HepG2 (cell line): ENCODE data around the gene TAF5. TPM values are rescaled to one million over a fixed set of nuclear protein-coding genes. Genes with fewer than 3 reads are reported as not detected.

Experiments
- BORCS8-MEF2B ChIP-seq: sonication (generic); formaldehyde crosslinking; IDR thresholded peaks from 2 replicates; pipeline ENCODE4 v1.8.0; 2022; ENCODE audit warnings: mild to moderate bottlenecking, missing genetic modification reagents
- HDAC2 ChIP-seq: sonication (generic); formaldehyde crosslinking; IDR thresholded peaks from 2 replicates; pipeline ENCODE4 v1.4.0; 2020; ENCODE audit warnings: missing genetic modification reagents
- HNRNPLL ChIP-seq: fragments of 200-400 bp; formaldehyde crosslinking; IDR thresholded peaks from 2 replicates; pipeline ENCODE4 v1.6.1; 2017; ENCODE audit warnings: mild to moderate bottlenecking, low read depth, low read length; ENCODE audit not compliant: poor library complexity, severe bottlenecking
- MAZ ChIP-seq, 2 experiments: sonication (generic) in 1 of 2; formaldehyde crosslinking in 1 of 2; IDR thresholded peaks; 2 replicates each; pipeline versions ENCODE4 v1.5.0 to v1.6.1; 2012 to 2020; ENCODE audit warnings: low read depth in 2 of 2, mild to moderate bottlenecking in 2 of 2, borderline replicate concordance in 1 of 2, improper control_type of control experiment in 1 of 2, low read length in 1 of 2, missing genetic modification reagents in 1 of 2, moderate library complexity in 1 of 2
- MBD4 ChIP-seq: IDR thresholded peaks from 2 replicates; pipeline ENCODE4 v1.6.1; 2012; ENCODE audit warnings: low read length, inconsistent platforms, borderline replicate concordance
- MIER2 ChIP-seq: IDR thresholded peaks from 2 replicates; pipeline ENCODE4 v1.6.1; 2016; ENCODE audit warnings: missing biosample characterization, missing genetic modification reagents
- NCOA1 ChIP-seq: sonication (generic); formaldehyde crosslinking; IDR thresholded peaks from 2 replicates; pipeline ENCODE4 v1.9.0; 2021; ENCODE audit warnings: missing genetic modification reagents
- SMAD9 ChIP-seq: sonication (generic); formaldehyde crosslinking; IDR thresholded peaks from 2 replicates; pipeline ENCODE4 v1.5.1; 2020; ENCODE audit warnings: mild to moderate bottlenecking, missing genetic modification reagents
- TCF7L2 ChIP-seq: IDR thresholded peaks from 2 replicates; pipeline ENCODE4 v1.6.1; 2011; ENCODE audit warnings: mild to moderate bottlenecking, low read depth, low read length, moderate library complexity
- THYN1 ChIP-seq: sonication (generic); formaldehyde crosslinking; IDR thresholded peaks from 2 replicates; pipeline ENCODE4 v1.8.1; 2023; ENCODE audit warnings: low read depth, mild to moderate bottlenecking, moderate library complexity, missing genetic modification reagents, borderline replicate concordance
- ZBTB8A ChIP-seq: sonication (generic); formaldehyde crosslinking; IDR thresholded peaks from 2 replicates; pipeline ENCODE4 v1.4.0; 2020; ENCODE audit warnings: mild to moderate bottlenecking, low read depth, missing genetic modification reagents, borderline replicate concordance
- ZFP82 ChIP-seq: sonication (generic); formaldehyde crosslinking; IDR thresholded peaks from 2 replicates; pipeline ENCODE4 v1.5.1; 2020; ENCODE audit warnings: mild to moderate bottlenecking, missing genetic modification reagents, borderline replicate concordance
- ZNF431 ChIP-seq: sonication (generic); formaldehyde crosslinking; IDR thresholded peaks from 2 replicates; pipeline ENCODE4 v1.9.0; 2022; ENCODE audit warnings: missing genetic modification reagents, low read depth, mild to moderate bottlenecking, borderline replicate concordance
- ZNF546 ChIP-seq: sonication (generic); formaldehyde crosslinking; conservative IDR thresholded peaks from 2 replicates; pipeline ENCODE4 v1.8.1; 2023; ENCODE audit warnings: mild to moderate bottlenecking, missing genetic modification reagents
- ZNF550 ChIP-seq: sonication (generic); formaldehyde crosslinking; IDR thresholded peaks from 2 replicates; pipeline ENCODE4 v1.4.0; 2020; ENCODE audit warnings: mild to moderate bottlenecking, missing genetic modification reagents, borderline replicate concordance
- polyA plus RNA-seq, 8 experiments: library from polyadenylated mRNA; depleted of rRNA in 3 of 8; stranded (reverse) in 7 of 8; unstranded in 1 of 8; fragments of >200 nt; fragmentation: Illumina TruSeq in 4 of 8; extraction: Trizol in 4 of 8; gene quantifications; 2 replicates each; pipeline versions ENCODE4 v1.2.1 to v1.2.3, GENCODE V29; 2011 to 2016; ENCODE audit warnings: low read depth in 4 of 8, missing spikeins in 1 of 8, mixed read lengths in 1 of 8; ENCODE audit not compliant: insufficient read depth in 1 of 8
- total RNA-seq, 5 experiments: library from RNA; depleted of rRNA; stranded (reverse); fragments of >200 nt; fragmentation: Illumina TruSeq; extraction: Trizol; gene quantifications; 2 replicates each; pipeline ENCODE4 v1.2.3, GENCODE V29; 2016; ENCODE audit warnings: low read depth in 1 of 5
- TF ChIP-seq, protein P1 (sequence below): sonication (generic); formaldehyde crosslinking; IDR thresholded peaks from 2 replicates; pipeline ENCODE4 v1.4.0; 2020; ENCODE audit warnings: mild to moderate bottlenecking, missing genetic modification reagents
- TF ChIP-seq, protein P2 (sequence below): sonication (generic); formaldehyde crosslinking; IDR thresholded peaks from 2 replicates; pipeline ENCODE4 v1.5.0; 2020; ENCODE audit warnings: missing genetic modification reagents
- TF ChIP-seq, protein P3 (sequence below): sonication (generic); formaldehyde crosslinking; IDR thresholded peaks from 2 replicates; pipeline ENCODE4 v1.5.0; 2020; ENCODE audit warnings: missing genetic modification reagents
- TF ChIP-seq, protein P4 (sequence below): sonication (generic); formaldehyde crosslinking; IDR thresholded peaks from 2 replicates; pipeline ENCODE4 v1.4.0; 2020; ENCODE audit warnings: missing genetic modification reagents
- TF ChIP-seq, protein P5 (sequence below): sonication (generic); formaldehyde crosslinking; IDR thresholded peaks from 2 replicates; pipeline ENCODE4 v1.4.0; 2020; ENCODE audit warnings: missing genetic modification reagents
- TF ChIP-seq, protein P6 (sequence below): sonication (generic); formaldehyde crosslinking; IDR thresholded peaks from 2 replicates; pipeline ENCODE4 v1.4.0; 2020; ENCODE audit warnings: mild to moderate bottlenecking, missing genetic modification reagents
- TF ChIP-seq, protein P7 (sequence below): sonication (generic); formaldehyde crosslinking; IDR thresholded peaks from 2 replicates; pipeline ENCODE4 v1.5.0; 2020; ENCODE audit warnings: missing genetic modification reagents, mild to moderate bottlenecking, borderline replicate concordance

The TAF5 gene
- total and polyA plus RNA-seq, 2 of the 13 experiments (the other 11 are each of a cell fraction or from before 2014, with no cell fraction given), result 3.8 to 8.7 TPM

DNA sequence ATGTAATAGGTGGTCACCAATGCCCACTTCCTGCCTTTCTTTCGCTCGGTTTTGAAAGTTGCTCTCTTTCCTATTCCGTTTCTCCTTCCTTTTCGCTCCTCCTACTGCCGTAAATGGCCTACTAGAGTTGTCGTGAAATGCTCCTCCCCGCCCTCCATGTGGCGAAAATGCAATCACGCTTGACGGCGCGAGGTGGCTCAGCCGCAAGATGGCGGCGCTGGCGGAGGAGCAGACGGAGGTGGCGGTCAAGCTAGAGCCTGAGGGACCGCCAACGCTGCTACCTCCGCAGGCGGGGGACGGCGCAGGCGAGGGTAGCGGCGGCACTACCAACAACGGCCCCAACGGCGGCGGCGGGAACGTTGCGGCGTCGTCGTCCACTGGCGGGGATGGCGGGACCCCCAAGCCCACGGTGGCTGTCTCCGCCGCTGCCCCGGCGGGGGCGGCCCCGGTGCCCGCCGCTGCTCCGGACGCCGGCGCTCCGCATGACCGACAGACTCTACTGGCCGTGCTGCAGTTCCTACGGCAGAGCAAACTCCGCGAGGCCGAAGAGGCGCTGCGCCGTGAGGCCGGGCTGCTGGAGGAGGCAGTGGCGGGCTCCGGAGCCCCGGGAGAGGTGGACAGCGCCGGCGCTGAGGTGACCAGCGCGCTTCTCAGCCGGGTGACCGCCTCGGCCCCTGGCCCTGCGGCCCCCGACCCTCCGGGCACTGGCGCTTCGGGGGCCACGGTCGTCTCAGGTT, at the start of gene TAF5 (continued):
- TF ChIP-seq ZFP82 (CRISPR knock-in tag), result peak; percentile 87; the same call in 1 of the 2 replicates
- peak; percentile 63; the same call in 1 of the 2 replicates for TF ChIP-seq MIER2 (CRISPR knock-in tag)
- TF ChIP-seq SMAD9 (CRISPR knock-in tag), result peak; percentile 25; the same call in 1 of the 2 replicates
- no peak for TF ChIP-seq MBD4
- TF ChIP-seq, protein P1, sequence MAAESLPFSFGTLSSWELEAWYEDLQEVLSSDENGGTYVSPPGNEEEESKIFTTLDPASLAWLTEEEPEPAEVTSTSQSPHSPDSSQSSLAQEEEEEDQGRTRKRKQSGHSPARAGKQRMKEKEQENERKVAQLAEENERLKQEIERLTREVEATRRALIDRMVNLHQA (CRISPR knock-in tag), result peak; percentile 47; the same call in 1 of the 2 replicates
- TF ChIP-seq, protein P2, sequence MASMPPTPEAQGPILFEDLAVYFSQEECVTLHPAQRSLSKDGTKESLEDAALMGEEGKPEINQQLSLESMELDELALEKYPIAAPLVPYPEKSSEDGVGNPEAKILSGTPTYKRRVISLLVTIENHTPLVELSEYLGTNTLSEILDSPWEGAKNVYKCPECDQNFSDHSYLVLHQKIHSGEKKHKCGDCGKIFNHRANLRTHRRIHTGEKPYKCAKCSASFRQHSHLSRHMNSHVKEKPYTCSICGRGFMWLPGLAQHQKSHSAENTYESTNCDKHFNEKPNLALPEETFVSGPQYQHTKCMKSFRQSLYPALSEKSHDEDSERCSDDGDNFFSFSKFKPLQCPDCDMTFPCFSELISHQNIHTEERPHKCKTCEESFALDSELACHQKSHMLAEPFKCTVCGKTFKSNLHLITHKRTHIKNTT, result no peak
- TF ChIP-seq MAZ (IDR thresholded peaks at IDR 0.05; ENCODE audit: borderline replicate concordance, low read depth, low read length), result peak; percentile 68; the same call in 1 of the 2 replicates
- TF ChIP-seq MAZ (CRISPR knock-in tag; IDR thresholded peaks at IDR 0.05; ENCODE audit: low read depth), result peak; percentile 82
- TF ChIP-seq, protein P3, sequence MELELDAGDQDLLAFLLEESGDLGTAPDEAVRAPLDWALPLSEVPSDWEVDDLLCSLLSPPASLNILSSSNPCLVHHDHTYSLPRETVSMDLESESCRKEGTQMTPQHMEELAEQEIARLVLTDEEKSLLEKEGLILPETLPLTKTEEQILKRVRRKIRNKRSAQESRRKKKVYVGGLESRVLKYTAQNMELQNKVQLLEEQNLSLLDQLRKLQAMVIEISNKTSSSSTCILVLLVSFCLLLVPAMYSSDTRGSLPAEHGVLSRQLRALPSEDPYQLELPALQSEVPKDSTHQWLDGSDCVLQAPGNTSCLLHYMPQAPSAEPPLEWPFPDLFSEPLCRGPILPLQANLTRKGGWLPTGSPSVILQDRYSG, result no peak
- TF ChIP-seq ZNF546 (CRISPR knock-in tag), result 0 out of 2 replicates have a peak, but pooled peaks have one; percentile 48
- TF ChIP-seq, protein P4, sequence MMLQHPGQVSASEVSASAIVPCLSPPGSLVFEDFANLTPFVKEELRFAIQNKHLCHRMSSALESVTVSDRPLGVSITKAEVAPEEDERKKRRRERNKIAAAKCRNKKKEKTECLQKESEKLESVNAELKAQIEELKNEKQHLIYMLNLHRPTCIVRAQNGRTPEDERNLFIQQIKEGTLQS (CRISPR knock-in tag), result no peak; the same call in 1 of the 2 replicates
- TF ChIP-seq ZNF550, result no peak
- TF ChIP-seq, protein P5, sequence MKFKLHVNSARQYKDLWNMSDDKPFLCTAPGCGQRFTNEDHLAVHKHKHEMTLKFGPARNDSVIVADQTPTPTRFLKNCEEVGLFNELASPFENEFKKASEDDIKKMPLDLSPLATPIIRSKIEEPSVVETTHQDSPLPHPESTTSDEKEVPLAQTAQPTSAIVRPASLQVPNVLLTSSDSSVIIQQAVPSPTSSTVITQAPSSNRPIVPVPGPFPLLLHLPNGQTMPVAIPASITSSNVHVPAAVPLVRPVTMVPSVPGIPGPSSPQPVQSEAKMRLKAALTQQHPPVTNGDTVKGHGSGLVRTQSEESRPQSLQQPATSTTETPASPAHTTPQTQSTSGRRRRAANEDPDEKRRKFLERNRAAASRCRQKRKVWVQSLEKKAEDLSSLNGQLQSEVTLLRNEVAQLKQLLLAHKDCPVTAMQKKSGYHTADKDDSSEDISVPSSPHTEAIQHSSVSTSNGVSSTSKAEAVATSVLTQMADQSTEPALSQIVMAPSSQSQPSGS, result peak; percentile 41; the same call in 1 of the 2 replicates
- peak; percentile 70; the same call in 1 of the 2 replicates for TF ChIP-seq NCOA1 (CRISPR knock-in tag)
- TF ChIP-seq HDAC2 (CRISPR knock-in tag), result peak; percentile 45; the same call in 1 of the 2 replicates
- peak; percentile 68 for TF ChIP-seq HNRNPLL
- TF ChIP-seq TCF7L2, result no peak
- peak; percentile 62; the same call in 1 of the 2 replicates for TF ChIP-seq ZNF431
- TF ChIP-seq THYN1, result no peak
- no peak for TF ChIP-seq ZBTB8A (CRISPR knock-in tag)
- 0 out of 2 replicates have a peak, but pooled peaks have one; percentile 65 for TF ChIP-seq BORCS8-MEF2B (CRISPR knock-in tag)
- TF ChIP-seq, protein P6, sequence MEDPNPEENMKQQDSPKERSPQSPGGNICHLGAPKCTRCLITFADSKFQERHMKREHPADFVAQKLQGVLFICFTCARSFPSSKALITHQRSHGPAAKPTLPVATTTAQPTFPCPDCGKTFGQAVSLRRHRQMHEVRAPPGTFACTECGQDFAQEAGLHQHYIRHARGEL (CRISPR knock-in tag), result no peak
- TF ChIP-seq, protein P7, sequence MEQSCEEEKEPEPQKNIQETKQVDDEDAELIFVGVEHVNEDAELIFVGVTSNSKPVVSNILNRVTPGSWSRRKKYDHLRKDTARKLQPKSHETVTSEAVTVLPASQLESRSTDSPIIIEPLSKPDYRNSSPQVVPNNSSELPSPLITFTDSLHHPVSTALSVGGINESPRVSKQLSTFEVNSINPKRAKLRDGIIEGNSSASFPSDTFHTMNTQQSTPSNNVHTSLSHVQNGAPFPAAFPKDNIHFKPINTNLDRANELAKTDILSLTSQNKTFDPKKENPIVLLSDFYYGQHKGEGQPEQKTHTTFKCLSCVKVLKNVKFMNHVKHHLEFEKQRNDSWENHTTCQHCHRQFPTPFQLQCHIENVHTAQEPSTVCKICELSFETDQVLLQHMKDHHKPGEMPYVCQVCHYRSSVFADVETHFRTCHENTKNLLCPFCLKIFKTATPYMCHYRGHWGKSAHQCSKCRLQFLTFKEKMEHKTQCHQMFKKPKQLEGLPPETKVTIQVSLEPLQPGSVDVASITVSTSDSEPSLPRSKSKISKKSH, result peak; percentile 10; the same call in 1 of the 2 replicates
